Endothelial cell of umbilical vein (primary cell): Measurements from ENCODE around the gene AHI1. TPM values are rescaled to one million over a fixed set of nuclear protein-coding genes. Genes with fewer than 3 reads are reported as not detected.

ENCODE experiments used
- microRNA-seq: library from miRNA; unstranded; fragments of <30 nt; microRNA quantifications from one replicate; pipeline ENCODE4 v1.2.0, GENCODE V29; 2021; ENCODE audit warnings: borderline number of aligned reads, borderline replicate concordance
- polyA plus RNA-seq, 4 experiments: library from polyadenylated mRNA; depleted of rRNA in 3 of 4; stranded (reverse) in 3 of 4; unstranded in 1 of 4; fragments of >200 nt; gene quantifications; 2 replicates each; pipeline versions ENCODE4 v1.2.1 to v1.2.3, GENCODE V29; 2011 to 2012; ENCODE audit warnings: missing spikeins in 1 of 4
- small RNA-seq: library from RNA; depleted of rRNA; stranded (forward); fragments of <200 nt; gene quantifications from one replicate; pipeline ENCODE3, GENCODE V24; 2012; ENCODE audit warnings: low replicate concordance, low read depth; ENCODE audit not compliant: insufficient read depth, insufficient read length
- total RNA-seq: library from RNA; stranded (reverse); gene quantifications from 2 replicates; pipeline ENCODE4 v1.2.3, GENCODE V29; 2021

Gene AHI1
- total and polyA plus RNA-seq, 2 donors (not counting 3 experiments of a cell fraction or from before 2014, with no cell fraction given): 5.1 to 20.7 TPM

Small RNA genes lying within 50 kb of the gene (microRNA-seq; reads per million reads assigned to microRNA genes)
- gene MIR548A2: not detected

Small RNA genes lying within 50 kb of the gene (small RNA-seq; reads per million reads assigned to genes)
- not detected for gene MIR548A2
- not detected for gene RF00019
